Left lobe of liver (tissue), 2 donors: ENCODE measurements around the gene YBX1. TPM values are rescaled to one million over a fixed set of nuclear protein-coding genes. Genes with fewer than 3 reads are reported as not detected.
A peak's percentile ranks its signal among the peaks of the same experiment; 100 is the strongest.

Source experiments
- ATAC-seq: fragments of 200-7000 bp; cut with Tn5 transposase; one replicate; pipeline ENCODE4 v1.9.1; 2020; ENCODE audit warnings: mild to moderate bottlenecking, moderate library complexity
- DNase-seq: peaks from one replicate; pipeline ENCODE4 v3.0.0-alpha.2; 2020; ENCODE audit warnings: low spot score
- total RNA-seq: library from RNA; stranded (reverse); gene quantifications from one replicate; pipeline ENCODE4 v1.2.1, GENCODE V29; 2021
- donor health status: DM: no; HTN: no; CAD: no; lungs with moderate emphysema.
- donor health status: DM: no; HTN: yes; CAD: no.

The YBX1 gene
- total RNA-seq, 1 donor from 2014 or later = 183 TPM

- ATAC-seq = no peak
- DNase-seq = peak; percentile 27
Observed at GRCh38 chr1:42733415-42734200, 51.4 kb downstream of the YBX1 start.

- peak; percentile 22 for DNase-seq
Observed at GRCh38 chr1:42734201-42735035, 52.2 kb downstream of the YBX1 start.

GRCh38 chr1:42735056-42735455 is 52.8 kb downstream of the YBX1 start:
- DNase-seq (peak; percentile 27), ATAC-seq (no peak)

More at GRCh38 chr1:42734201-42735035, 52.2 kb downstream of the YBX1 start:
- no peak for ATAC-seq

- DNase-seq = no peak
Observed at GRCh38 chr1:42735477-42736105, 53.4 kb downstream of the YBX1 start.

GRCh38 chr1:42736152-42736551 is 53.9 kb downstream of the YBX1 start:
- DNase-seq (no peak), ATAC-seq (peak; percentile 14)

More at GRCh38 chr1:42735477-42736105, 53.4 kb downstream of the YBX1 start:
- no peak for ATAC-seq

GRCh38 chr1:42736571-42737200 is 54.5 kb downstream of the YBX1 start:
- no peak for DNase-seq
- ATAC-seq = no peak

GRCh38 chr1:42737257-42737656 is 55.0 kb downstream of the YBX1 start:
- peak; percentile 66 for DNase-seq
- peak; percentile 68 for ATAC-seq

- DNase-seq (no peak), ATAC-seq (no peak)
Observed at GRCh38 chr1:42737986-42738677, 55.9 kb downstream of the YBX1 start.

GRCh38 chr1:42738678-42739226 is 56.5 kb downstream of the YBX1 start:
- no peak for ATAC-seq
- no peak for DNase-seq

GRCh38 chr1:42739753-42740700 is 57.8 kb downstream of the YBX1 start, which contains the start of gene CLDN19:
Gene CLDN19 (minus strand): TSS chr1:42740236. CDS start chr1:42740063, 173 bp downstream.
- DNase-seq (no peak), ATAC-seq (peak; percentile 51)

- ATAC-seq = no peak
- DNase-seq = no peak
Observed at GRCh38 chr1:42740851-42741580, 58.8 kb downstream of the YBX1 start.

- ATAC-seq = no peak
- no peak for DNase-seq
Observed at GRCh38 chr1:42741706-42742105, 59.5 kb downstream of the YBX1 start.

- DNase-seq (no peak), ATAC-seq (no peak)
Observed at GRCh38 chr1:42742141-42742540, 59.9 kb downstream of the YBX1 start.

GRCh38 chr1:42742617-42743316 is 60.5 kb downstream of the YBX1 start:
- ATAC-seq (no peak), DNase-seq (no peak)

- no peak for DNase-seq
Observed at GRCh38 chr1:42743317-42744147, 61.3 kb downstream of the YBX1 start.

GRCh38 chr1:42744148-42744413 is 61.9 kb downstream of the YBX1 start:
- DNase-seq (no peak), ATAC-seq (no peak)

More at GRCh38 chr1:42743317-42744147, 61.3 kb downstream of the YBX1 start:
- no peak for ATAC-seq

- ATAC-seq (no peak), DNase-seq (no peak)
Observed at GRCh38 chr1:42745851-42746250, 63.6 kb downstream of the YBX1 start.
